NB4 (cell line): Measurements from ENCODE around the gene KMT2C.

Experiments
- POLR2A ChIP-seq: IDR thresholded peaks from 2 replicates; pipeline ENCODE4 v1.6.1; 2011; ENCODE audit warnings: mild to moderate bottlenecking; ENCODE audit not compliant: insufficient read length; ENCODE audit errors: extremely low read depth
- TF ChIP-seq, protein P1 (sequence below): IDR thresholded peaks from one replicate; pipeline ENCODE4 v1.5.1; 2012; ENCODE audit warnings: low read depth, low read length

DNA sequence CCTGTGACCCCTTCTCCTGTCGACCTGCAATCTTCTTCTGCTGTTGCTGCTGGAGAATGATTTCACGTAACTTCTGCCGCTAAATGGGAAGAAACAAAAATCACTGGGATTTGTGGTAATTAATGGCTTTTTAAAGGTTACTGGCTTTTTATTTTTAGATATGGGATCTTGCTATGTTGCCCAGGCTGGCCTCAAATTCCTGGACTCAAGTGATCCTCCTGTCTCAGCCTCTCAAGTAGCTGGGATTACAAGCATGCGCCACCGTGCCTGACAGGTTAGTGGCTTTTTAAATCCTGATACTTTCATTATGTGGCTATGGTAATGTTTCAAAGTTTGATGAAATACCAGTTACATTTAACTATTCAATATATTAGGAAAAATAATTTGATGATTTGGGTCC, 255.8 kb downstream of the KMT2C start:
- TF ChIP-seq, protein P1, sequence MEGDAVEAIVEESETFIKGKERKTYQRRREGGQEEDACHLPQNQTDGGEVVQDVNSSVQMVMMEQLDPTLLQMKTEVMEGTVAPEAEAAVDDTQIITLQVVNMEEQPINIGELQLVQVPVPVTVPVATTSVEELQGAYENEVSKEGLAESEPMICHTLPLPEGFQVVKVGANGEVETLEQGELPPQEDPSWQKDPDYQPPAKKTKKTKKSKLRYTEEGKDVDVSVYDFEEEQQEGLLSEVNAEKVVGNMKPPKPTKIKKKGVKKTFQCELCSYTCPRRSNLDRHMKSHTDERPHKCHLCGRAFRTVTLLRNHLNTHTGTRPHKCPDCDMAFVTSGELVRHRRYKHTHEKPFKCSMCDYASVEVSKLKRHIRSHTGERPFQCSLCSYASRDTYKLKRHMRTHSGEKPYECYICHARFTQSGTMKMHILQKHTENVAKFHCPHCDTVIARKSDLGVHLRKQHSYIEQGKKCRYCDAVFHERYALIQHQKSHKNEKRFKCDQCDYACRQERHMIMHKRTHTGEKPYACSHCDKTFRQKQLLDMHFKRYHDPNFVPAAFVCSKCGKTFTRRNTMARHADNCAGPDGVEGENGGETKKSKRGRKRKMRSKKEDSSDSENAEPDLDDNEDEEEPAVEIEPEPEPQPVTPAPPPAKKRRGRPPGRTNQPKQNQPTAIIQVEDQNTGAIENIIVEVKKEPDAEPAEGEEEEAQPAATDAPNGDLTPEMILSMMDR: no peak
- TF ChIP-seq POLR2A: no peak
